Panc1 (cell line): ENCODE measurements around the gene HOATZ. TPM values are rescaled to one million over a fixed set of nuclear protein-coding genes. Genes with fewer than 3 reads are reported as not detected.

Experiments used
- ATAC-seq: fragments of 200-7000 bp; cut with Tn5 transposase; 2 replicates; pipeline ENCODE4 v1.9.1; 2020; ENCODE audit warnings: mild to moderate bottlenecking, moderate library complexity
- BruUV-seq: library from RNA; stranded (reverse); fragments of 400-500 nt; replicated peaks from 2 replicates; lab custom pipeline; 2021; lab: Mats Ljungman, UMichigan
- CTCF ChIA-PET: fragments of 300-600 bp; sonication (Branson Sonifier 250); formaldehyde crosslinking; loops from one replicate; lab custom pipeline; 2022; ENCODE audit warnings: antibody characterized with exemption; lab: Charles Lee
- POLR2A ChIA-PET: fragments of 300-600 bp; sonication (Branson Sonifier 250); formaldehyde crosslinking; loops from one replicate; lab custom pipeline; 2022; ENCODE audit warnings: antibody characterized with exemption; lab: Charles Lee
- DNase-seq: peaks from one replicate; pipeline ENCODE4 v3.0.0-alpha.2; 2010; ENCODE audit warnings: low read depth, low spot score
- H3K27ac ChIP-seq: 2 replicates; pipeline ENCODE4 v1.5.1; 2011; ENCODE audit warnings: mild to moderate bottlenecking, low read length, inconsistent platforms
- H3K27me3 ChIP-seq: fragments of 200-500 bp; sonication (Bioruptor generic); 2 replicates; pipeline ENCODE4 v1.6.0; 2014; ENCODE audit warnings: low read length, inconsistent platforms; ENCODE audit not compliant: control insufficient read depth, insufficient read depth
- H3K36me3 ChIP-seq: fragments of 200-500 bp; sonication (Bioruptor generic); 2 replicates; pipeline ENCODE4 v1.5.1; 2014; ENCODE audit warnings: inconsistent platforms, mild to moderate bottlenecking, low read length, moderate library complexity; ENCODE audit not compliant: control insufficient read depth, insufficient read depth
- H3K4me1 ChIP-seq: 2 replicates; pipeline ENCODE4 v1.5.1; 2011; ENCODE audit warnings: inconsistent platforms, mild to moderate bottlenecking, low read length, moderate library complexity; ENCODE audit not compliant: control insufficient read depth, insufficient read depth
- H3K4me3 ChIP-seq, 2 experiments: 2 replicates each; pipeline ENCODE4 v1.5.1; 2011 to 2012; ENCODE audit warnings: low read depth in 2 of 2, low read length in 2 of 2, mild to moderate bottlenecking in 2 of 2, inconsistent platforms in 1 of 2, moderate library complexity in 1 of 2
- H3K9me3 ChIP-seq: fragments of 200-500 bp; sonication (Bioruptor generic); 2 replicates; pipeline ENCODE4 v1.5.1; 2014; ENCODE audit warnings: low read depth, mild to moderate bottlenecking, inconsistent platforms, low read length, moderate library complexity; ENCODE audit not compliant: control insufficient read depth, insufficient read depth
- CTCF ChIP-seq: fragments of 450-650 bp; IDR thresholded peaks from 2 replicates; pipeline ENCODE4 v1.5.1; 2017; ENCODE audit warnings: mild to moderate bottlenecking
- POLR2AphosphoS5 ChIP-seq: IDR thresholded peaks from 2 replicates; pipeline ENCODE4 v1.6.1; 2012; ENCODE audit warnings: mild to moderate bottlenecking, low read depth, low read length, moderate library complexity
- REST ChIP-seq, 2 experiments: IDR thresholded peaks; 2 replicates each; pipeline ENCODE4 v1.6.1; 2011 to 2012; ENCODE audit warnings: low read depth in 2 of 2, control low read depth in 1 of 2, low read length in 1 of 2, mild to moderate bottlenecking in 1 of 2, moderate library complexity in 1 of 2; ENCODE audit not compliant: insufficient read depth in 1 of 2
- SIN3A ChIP-seq: IDR thresholded peaks from 2 replicates; pipeline ENCODE4 v1.6.1; 2012; ENCODE audit warnings: low read depth, mild to moderate bottlenecking, low read length, moderate library complexity, borderline replicate concordance; ENCODE audit not compliant: insufficient read depth
- TCF7L2 ChIP-seq: IDR thresholded peaks from 2 replicates; pipeline ENCODE4 v1.6.1; 2011; ENCODE audit warnings: mild to moderate bottlenecking, low read depth, low read length, inconsistent platforms
- in situ Hi-C: cut with HindIII; loops from 2 replicates; pipeline ENCODE4 v1.10.0; 2016; ENCODE audit warnings: low sequenced_read_pairs, low pct_unique_long_range_greater_than_20kb
- intact Hi-C: fragments of 100-400 bp; cut with micrococcal nuclease; formaldehyde crosslinking; loops from one replicate; pipeline ENCODE4 v1.10.0; 2022; ENCODE audit not compliant: unreplicated experiment
- total RNA-seq: library from RNA; stranded (reverse); gene quantifications from one replicate; pipeline ENCODE4 v1.2.1, GENCODE V29; 2021; ENCODE audit not compliant: unreplicated experiment

Gene HOATZ
- total RNA-seq, 1 experiment from 2014 or later, result not detected

GRCh38 chr11:111554532-111554931 lies 40.0 kb downstream of the HOATZ start:
- BruUV-seq, result no TSS peak
- ChIA-PET POLR2A (no interaction called here), CTCF (interaction anchor here (0.6 kb wide), 1 partner anchor 272 kb away, joined by 3 read pairs; no protein-coding TSS in a partner anchor)
- Histone ChIP-seq H3K4me1 (no peaks in the 10 kb centered on the region), H3K27me3 (no peaks in the 10 kb centered on the region), H3K36me3 (no peaks in the 10 kb centered on the region), H3K4me3 (no peak overlapping the region), H3K9me3 (peaks cover 6% of the 10 kb centered on the region; the same call in 1 of the 2 replicates), H3K27ac (no peak overlapping the region)
- TF ChIP-seq CTCF (no peak), TCF7L2 (no peak), REST (IDR thresholded peaks at IDR 0.05; ENCODE audit: insufficient read depth in 1 of 2, low read depth in 2 of 2, low read length in 1 of 2) (no peak), SIN3A (no peak), POLR2AphosphoS5 (no peak)
- no peak for ATAC-seq
- intact Hi-C loops (no loop called here), in situ Hi-C loops (no loop called here)
- DNase-seq, result no peak

GRCh38 chr11:111555255-111555654 lies 40.7 kb downstream of the HOATZ start:
- intact Hi-C loops, result no loop called here
- ChIA-PET CTCF (no interaction called here), POLR2A (no interaction called here)
- ATAC-seq, result no peak
- H3K4me3 ChIP-seq, result no peak overlapping the region
- in situ Hi-C loops, result no loop called here
- no peaks in the 10 kb centered on the region for H3K36me3 ChIP-seq
- no peaks in the 10 kb centered on the region for H3K4me1 ChIP-seq
- no TSS peak for BruUV-seq
- no peak overlapping the region for H3K27ac ChIP-seq
- TF ChIP-seq TCF7L2 (no peak), SIN3A (no peak), POLR2AphosphoS5 (no peak), CTCF (no peak), REST (IDR thresholded peaks at IDR 0.05; ENCODE audit: insufficient read depth in 1 of 2, low read depth in 2 of 2, low read length in 1 of 2) (no peak)
- peaks cover 6% of the 10 kb centered on the region; the same call in 1 of the 2 replicates for H3K9me3 ChIP-seq
- DNase-seq, result no peak
- no peaks in the 10 kb centered on the region for H3K27me3 ChIP-seq
